ENCODE results near the gene TMEM145. TPM values are rescaled to one million over a fixed set of nuclear protein-coding genes. Genes with fewer than 3 reads are reported as not detected.

The TMEM145 gene
- total RNA-seq, 1 experiment from 2014 or later: 1.5 TPM

GRCh38 chr19:42325896-42326771, 13.0 kb downstream of the TMEM145 start:
- CTCF ChIA-PET: no interaction called here
- TSS peak; percentile 70 for BruUV-seq (replicated peaks)
- Mint-ChIP-seq H3K27ac (ENCODE audit: unreplicated experiment) (peak overlapping the region; percentile 69), H3K4me1 (ENCODE audit: low read depth, unreplicated experiment) (peaks cover 29% of the 10 kb centered on the region), H3K4me3 (ENCODE audit: low read depth, unreplicated experiment) (peak overlapping the region; percentile 84), H3K36me3 (ENCODE audit: insufficient read depth, unreplicated experiment) (peaks cover 18% of the 10 kb centered on the region), H3K27me3 (ENCODE audit: unreplicated experiment) (peaks cover 31% of the 10 kb centered on the region), H3K9me3 (ENCODE audit: low read depth, unreplicated experiment) (no peaks in the 10 kb centered on the region)
- intact Hi-C loops (cut with micrococcal nuclease; ENCODE audit: unreplicated experiment): loop anchor here (1.0 to 10.0 kb wide), 2 partner anchors 82 to 221 kb away; no protein-coding TSS in a partner anchor
- peak; percentile 60 for DNase-seq
- TF ChIP-seq, protein P1, sequence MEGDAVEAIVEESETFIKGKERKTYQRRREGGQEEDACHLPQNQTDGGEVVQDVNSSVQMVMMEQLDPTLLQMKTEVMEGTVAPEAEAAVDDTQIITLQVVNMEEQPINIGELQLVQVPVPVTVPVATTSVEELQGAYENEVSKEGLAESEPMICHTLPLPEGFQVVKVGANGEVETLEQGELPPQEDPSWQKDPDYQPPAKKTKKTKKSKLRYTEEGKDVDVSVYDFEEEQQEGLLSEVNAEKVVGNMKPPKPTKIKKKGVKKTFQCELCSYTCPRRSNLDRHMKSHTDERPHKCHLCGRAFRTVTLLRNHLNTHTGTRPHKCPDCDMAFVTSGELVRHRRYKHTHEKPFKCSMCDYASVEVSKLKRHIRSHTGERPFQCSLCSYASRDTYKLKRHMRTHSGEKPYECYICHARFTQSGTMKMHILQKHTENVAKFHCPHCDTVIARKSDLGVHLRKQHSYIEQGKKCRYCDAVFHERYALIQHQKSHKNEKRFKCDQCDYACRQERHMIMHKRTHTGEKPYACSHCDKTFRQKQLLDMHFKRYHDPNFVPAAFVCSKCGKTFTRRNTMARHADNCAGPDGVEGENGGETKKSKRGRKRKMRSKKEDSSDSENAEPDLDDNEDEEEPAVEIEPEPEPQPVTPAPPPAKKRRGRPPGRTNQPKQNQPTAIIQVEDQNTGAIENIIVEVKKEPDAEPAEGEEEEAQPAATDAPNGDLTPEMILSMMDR (IDR thresholded peaks at IDR 0.05; ENCODE audit: unreplicated experiment): peak; percentile 62

GRCh38 chr19:42326969-42327368, 13.9 kb downstream of the TMEM145 start:
- intact Hi-C loops (cut with micrococcal nuclease; ENCODE audit: unreplicated experiment): loop anchor here (10.0 kb wide), 1 partner anchor 222 kb away; no protein-coding TSS in a partner anchor
- peak overlapping the region; percentile 84 for H3K4me3 Mint-ChIP-seq (ENCODE audit: low read depth, unreplicated experiment)
- no peak for DNase-seq
- peaks cover 29% of the 10 kb centered on the region for H3K4me1 Mint-ChIP-seq (ENCODE audit: low read depth, unreplicated experiment)
- H3K36me3 Mint-ChIP-seq (ENCODE audit: insufficient read depth, unreplicated experiment): peaks cover 18% of the 10 kb centered on the region
- no TSS peak for BruUV-seq (replicated peaks)
- H3K27ac Mint-ChIP-seq (ENCODE audit: unreplicated experiment): no peak overlapping the region
- TF ChIP-seq, protein P1 (IDR thresholded peaks at IDR 0.05; ENCODE audit: unreplicated experiment): no peak
- peaks cover 22% of the 10 kb centered on the region for H3K27me3 Mint-ChIP-seq (ENCODE audit: unreplicated experiment)
- H3K9me3 Mint-ChIP-seq (ENCODE audit: low read depth, unreplicated experiment): no peaks in the 10 kb centered on the region
- CTCF ChIA-PET: no interaction called here

GRCh38 chr19:42327381-42327780, 14.3 kb downstream of the TMEM145 start:
- TF ChIP-seq, protein P1 (IDR thresholded peaks at IDR 0.05; ENCODE audit: unreplicated experiment): no peak
- peaks cover 18% of the 10 kb centered on the region for H3K27me3 Mint-ChIP-seq (ENCODE audit: unreplicated experiment)
- peaks cover 29% of the 10 kb centered on the region for H3K4me1 Mint-ChIP-seq (ENCODE audit: low read depth, unreplicated experiment)
- intact Hi-C loops (cut with micrococcal nuclease; ENCODE audit: unreplicated experiment): loop anchor here (10.0 kb wide), 1 partner anchor 223 kb away; no protein-coding TSS in a partner anchor
- no peaks in the 10 kb centered on the region for H3K9me3 Mint-ChIP-seq (ENCODE audit: low read depth, unreplicated experiment)
- no peak for DNase-seq
- H3K36me3 Mint-ChIP-seq (ENCODE audit: insufficient read depth, unreplicated experiment): peaks cover 18% of the 10 kb centered on the region
- CTCF ChIA-PET: no interaction called here
- no peak overlapping the region for H3K4me3 Mint-ChIP-seq (ENCODE audit: low read depth, unreplicated experiment)
- no peak overlapping the region for H3K27ac Mint-ChIP-seq (ENCODE audit: unreplicated experiment)
- BruUV-seq (replicated peaks): no TSS peak

- CTCF ChIA-PET: interaction anchor here (0.6 kb wide), 1 partner anchor 13 kb away, joined by 5 read pairs; no protein-coding TSS in a partner anchor
- Mint-ChIP-seq H3K36me3 (ENCODE audit: insufficient read depth, unreplicated experiment) (peaks cover 18% of the 10 kb centered on the region), H3K27ac (ENCODE audit: unreplicated experiment) (no peak overlapping the region), H3K27me3 (ENCODE audit: unreplicated experiment) (peaks cover 12% of the 10 kb centered on the region), H3K4me1 (ENCODE audit: low read depth, unreplicated experiment) (peaks cover 29% of the 10 kb centered on the region), H3K9me3 (ENCODE audit: low read depth, unreplicated experiment) (no peaks in the 10 kb centered on the region), H3K4me3 (ENCODE audit: low read depth, unreplicated experiment) (no peak overlapping the region)
- TF ChIP-seq, protein P1 (IDR thresholded peaks at IDR 0.05; ENCODE audit: unreplicated experiment): no peak
- intact Hi-C loops (cut with micrococcal nuclease; ENCODE audit: unreplicated experiment): loop anchor here (10.0 kb wide), 1 partner anchor 223 kb away; no protein-coding TSS in a partner anchor
- no peak for DNase-seq
- BruUV-seq (replicated peaks): no TSS peak
Measured at GRCh38 chr19:42328106-42328505, 15.0 kb downstream of the TMEM145 start.

Data from Calu3 (cell line).